GM18505 (cell line): Measurements from ENCODE around the gene KRTAP5-6.

Experiments used
- ATAC-seq: cut with Tn5 transposase; IDR thresholded peaks from one replicate; pipeline ENCODE4 v1.9.1; 2021; ENCODE audit not compliant: unreplicated experiment
- POLR2A ChIP-seq: IDR thresholded peaks from 4 replicates; pipeline ENCODE4 v1.6.1; 2011; ENCODE audit warnings: borderline replicate concordance; ENCODE audit not compliant: insufficient read depth, insufficient read length; ENCODE audit errors: extremely low read depth

The KRTAP5-6 gene

DNA sequence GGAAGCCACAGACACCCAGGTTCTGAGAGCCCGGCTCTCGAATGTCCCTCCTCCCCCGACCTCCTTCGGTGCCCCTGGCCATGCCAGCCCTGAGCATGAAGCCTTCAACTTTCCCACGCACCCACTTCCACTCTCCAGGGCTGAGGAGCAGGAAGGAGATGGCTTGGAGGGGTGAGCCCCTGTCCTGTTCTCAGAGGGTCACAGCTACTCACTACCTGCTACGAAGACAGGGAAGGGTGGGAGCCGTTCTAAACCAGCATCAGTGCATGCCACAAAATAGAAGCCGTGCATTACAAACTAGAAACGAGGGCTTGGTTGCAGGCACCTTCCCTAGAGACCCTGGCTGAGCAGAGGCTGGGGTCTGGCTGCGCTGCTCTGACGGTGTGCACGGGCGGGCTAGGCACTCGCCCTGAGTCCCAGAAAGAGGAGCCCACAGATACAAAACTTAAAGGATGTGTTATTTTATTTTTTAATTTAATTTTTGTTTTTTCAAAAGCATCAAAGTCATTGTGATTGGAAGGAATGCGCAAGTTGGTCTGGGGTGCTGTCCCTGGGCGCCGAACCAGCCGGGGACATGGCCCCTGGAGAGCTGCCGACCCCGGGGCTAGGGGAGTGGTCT, 4.2 kb upstream of the KRTAP5-6 start:
- ATAC-seq: no peak
- TF ChIP-seq POLR2A: no peak

DNA sequence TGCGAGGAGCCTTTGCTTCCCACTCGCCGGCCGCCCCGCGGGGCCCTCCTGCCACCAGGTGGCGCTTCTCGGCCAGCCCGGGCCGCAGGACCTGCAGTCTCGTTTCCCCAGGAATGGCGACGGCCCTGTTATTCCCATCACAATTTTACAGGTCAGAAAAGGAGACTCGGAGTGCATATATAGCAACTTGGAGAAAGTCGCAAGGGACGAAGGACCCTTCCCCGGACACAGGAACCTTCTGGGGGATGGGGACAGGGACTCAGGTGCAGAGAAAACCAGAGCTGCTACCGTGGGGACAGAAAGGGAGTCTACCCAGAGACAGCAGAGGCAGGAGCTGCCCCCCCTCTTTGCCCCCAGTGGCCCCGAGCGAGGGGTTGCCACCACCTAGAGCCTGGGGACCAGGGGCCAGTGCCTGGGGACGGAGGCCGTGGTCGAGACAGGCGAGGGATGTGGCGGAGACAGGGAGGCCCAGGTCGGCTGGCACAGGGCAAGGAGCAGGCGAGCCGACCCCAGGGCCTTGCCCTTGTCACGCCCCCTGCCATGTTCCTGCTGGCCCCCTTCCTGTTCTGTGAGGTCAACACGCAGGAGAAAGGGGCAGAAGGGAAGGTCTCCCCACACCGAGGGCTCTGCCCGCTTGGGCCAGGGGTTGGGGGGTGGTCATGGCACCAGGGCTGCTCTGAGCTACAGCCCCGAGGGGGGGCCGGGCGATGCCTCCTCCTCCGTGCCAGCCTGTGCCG, 3.5 kb upstream of the KRTAP5-6 start:
- ATAC-seq: no peak
- TF ChIP-seq POLR2A: no peak

- no peak for TF ChIP-seq POLR2A
- ATAC-seq: no peak
These were observed 2.7 kb upstream of the KRTAP5-6 start for GRCh38 chr11:1694064-1694845.

- no peak for ATAC-seq
- TF ChIP-seq POLR2A: no peak
These were observed 2.0 kb upstream of the KRTAP5-6 start for GRCh38 chr11:1694846-1695547.

DNA sequence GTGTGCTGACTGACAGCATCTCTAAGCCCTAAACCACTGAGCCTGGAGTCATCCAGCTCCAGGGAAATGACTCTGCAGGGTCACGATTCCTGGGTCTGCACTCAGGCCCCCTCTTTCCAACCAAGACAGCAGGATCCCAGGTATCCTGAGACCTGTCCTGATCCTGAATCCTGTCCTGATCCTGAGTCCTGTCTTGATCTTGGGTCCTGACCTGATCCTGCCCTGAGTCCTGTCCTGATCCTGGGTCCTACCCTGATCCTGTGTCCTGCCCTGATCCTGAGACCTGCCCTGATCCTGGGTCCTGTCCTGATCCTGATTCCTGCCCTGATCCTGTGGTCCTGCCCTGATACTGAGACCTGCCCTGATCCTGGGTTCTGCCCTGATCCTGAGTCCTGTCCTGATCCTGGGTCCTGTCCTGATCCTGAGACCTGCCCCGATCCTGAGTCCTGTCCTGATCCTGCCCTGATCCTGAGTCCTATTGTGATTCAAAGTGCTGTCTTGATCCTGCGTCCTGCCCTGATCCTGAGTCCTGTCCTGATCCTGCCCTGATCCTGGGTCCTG, 1.4 kb upstream of the KRTAP5-6 start:
- no peak for TF ChIP-seq POLR2A
- no peak for ATAC-seq

GRCh38 chr11:1699771-1700170, 2.8 kb downstream of the KRTAP5-6 start:
- TF ChIP-seq POLR2A: no peak
- ATAC-seq: no peak

GRCh38 chr11:1701091-1701807, 4.3 kb downstream of the KRTAP5-6 start:
- no peak for ATAC-seq
- TF ChIP-seq POLR2A: no peak

GRCh38 chr11:1702506-1702905, 5.5 kb downstream of the KRTAP5-6 start:
- no peak for TF ChIP-seq POLR2A
- ATAC-seq: no peak

DNA sequence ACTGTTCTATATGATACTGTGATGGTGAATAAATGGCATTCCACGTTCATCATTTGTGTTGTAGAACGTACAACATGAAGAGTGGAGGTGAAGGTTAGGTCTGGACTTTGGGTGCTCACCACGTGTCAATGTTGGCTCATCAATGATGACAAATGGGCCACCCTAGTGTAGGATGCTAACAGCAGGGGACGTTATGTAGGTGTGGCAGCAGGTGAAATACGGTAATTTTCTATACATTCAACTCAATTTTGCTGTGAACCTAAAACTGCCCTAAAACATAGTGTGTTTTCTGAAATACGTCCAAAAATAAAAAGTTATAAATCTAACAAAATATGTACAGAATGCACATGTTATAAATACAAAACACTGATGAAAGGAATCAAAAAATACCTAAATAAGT, 6.2 kb downstream of the KRTAP5-6 start:
- no peak for TF ChIP-seq POLR2A
- ATAC-seq: no peak

DNA sequence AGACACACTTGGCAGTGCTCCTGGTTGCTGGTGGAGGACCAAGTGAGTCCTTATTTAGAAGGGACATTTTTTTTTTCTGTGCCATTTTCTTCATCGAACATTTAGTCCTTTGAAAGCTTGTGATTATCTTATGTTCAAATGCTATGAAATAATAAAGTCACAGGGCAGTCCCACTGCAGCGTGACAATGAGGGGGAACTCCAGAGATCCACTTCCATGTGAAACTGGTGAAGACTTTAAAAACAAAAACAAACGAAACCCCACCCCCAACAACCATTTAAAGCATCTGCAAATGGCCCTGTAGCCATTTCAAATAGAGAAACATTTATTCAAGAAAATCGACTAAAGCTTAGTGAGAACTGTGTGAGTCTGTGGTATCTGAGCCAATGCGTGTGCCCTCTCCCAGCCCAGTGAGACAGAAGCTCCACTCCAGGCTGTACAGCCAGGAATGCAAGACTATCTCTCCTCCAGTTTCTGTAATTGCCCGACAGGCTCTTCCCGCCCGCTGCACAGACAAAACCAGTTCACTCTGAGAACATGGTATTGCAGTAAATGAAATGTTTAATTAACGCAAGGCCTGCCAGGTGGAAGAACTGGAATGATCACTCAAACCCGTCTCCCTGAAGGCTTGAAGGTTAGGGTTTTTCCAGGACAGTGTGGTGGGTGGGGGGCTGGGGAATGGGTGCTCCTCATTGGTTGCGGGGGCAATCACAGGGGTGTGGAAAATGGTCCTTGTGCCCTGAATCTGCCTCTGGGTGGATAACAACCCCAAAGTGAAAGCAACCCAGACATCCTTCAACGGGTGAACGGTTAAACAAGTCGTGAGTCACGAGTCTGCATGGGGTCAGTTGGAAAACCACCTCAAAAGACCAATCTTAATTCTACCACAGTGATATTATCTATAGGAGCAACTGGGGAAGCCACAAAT, 8.4 kb downstream of the KRTAP5-6 start:
- no peak for TF ChIP-seq POLR2A
- ATAC-seq: no peak

- no peak for ATAC-seq
- no peak for TF ChIP-seq POLR2A
These were observed 9.8 kb downstream of the KRTAP5-6 start for GRCh38 chr11:1706634-1707400.
